HG02852 (cell line): Measurements from ENCODE around the gene ZNF507.

Source experiments
- ATAC-seq: cut with Tn5 transposase; IDR thresholded peaks from one replicate; pipeline ENCODE4 v1.9.1; 2021; ENCODE audit warnings: mild to moderate bottlenecking, moderate library complexity; ENCODE audit not compliant: unreplicated experiment

ZNF507 gene

DNA sequence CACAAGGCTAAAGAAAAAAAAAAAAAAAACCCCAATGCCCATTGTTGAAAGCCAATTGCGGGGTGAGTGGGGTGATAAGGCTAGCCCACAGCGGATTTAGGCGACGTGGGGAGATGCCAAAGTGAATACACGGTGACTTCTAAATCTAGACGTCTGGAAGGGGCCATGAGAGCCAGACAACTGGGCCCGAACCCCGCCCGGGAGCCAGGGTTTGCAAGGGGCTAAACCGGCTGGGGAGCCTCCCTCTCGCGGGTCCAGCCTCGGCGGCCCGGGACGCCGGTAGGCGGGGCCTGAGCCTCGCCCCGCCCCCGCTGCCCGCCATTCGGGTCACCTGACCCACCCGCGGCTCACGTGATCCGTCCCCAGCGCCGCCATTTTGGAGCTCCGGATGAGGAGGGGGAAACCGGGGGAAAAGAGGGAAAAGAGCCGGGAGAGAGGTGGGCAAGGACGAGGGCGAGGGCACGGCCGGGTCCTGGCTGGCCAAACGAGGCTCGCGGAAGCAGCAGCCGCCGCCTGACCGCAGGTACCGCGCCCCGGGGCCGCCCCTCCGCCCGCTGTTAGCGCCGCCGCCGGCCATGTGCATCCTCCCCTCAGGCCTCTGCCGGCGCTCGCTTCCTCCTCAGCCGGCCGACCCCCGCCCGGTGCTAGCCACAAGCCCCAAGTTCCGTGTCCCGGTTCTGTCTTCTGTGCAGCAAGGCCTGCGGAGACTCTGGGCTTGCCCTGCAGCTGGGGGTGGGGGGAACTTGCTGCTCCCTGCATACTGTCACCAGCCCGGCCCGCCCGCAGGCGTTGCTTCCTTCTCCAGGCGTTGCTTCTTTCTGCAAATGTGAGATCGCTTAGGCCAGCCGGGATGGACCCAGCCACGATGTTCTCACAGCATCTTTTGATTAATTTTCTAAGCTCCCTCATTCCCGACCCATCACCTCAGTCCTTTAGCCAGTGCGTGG lies at the start of gene ZNF507:
Gene ZNF507 (plus strand): TSS at position 350 of the 947 bp plus-strand sequence. CDS start 7,221 bp downstream, outside the sequence.
- peak; percentile 88 for ATAC-seq

- no peak for ATAC-seq
These were observed 48.7 kb upstream of the ZNF507 start for GRCh38 chr19:32296694-32297093.

DNA sequence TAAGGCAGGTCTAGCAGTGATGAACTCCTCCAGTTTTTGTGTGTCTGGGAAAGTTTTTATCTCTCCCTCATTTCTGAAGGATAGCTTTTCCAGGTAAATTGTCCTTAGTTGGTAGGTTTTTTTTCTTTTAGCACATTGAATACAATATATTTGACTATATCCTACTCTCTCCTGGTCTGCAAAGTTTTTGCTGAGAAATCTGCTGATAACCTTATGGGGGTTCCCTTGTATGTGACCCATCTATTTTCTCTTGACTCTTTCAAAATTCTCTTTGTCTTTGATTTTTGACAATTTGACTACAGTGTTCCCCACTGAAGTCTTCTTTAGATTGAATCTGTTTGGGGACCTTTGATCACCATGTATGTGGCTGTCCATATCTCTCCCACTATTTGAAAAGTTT lies 42.6 kb upstream of the ZNF507 start:
- no peak for ATAC-seq

GRCh38 chr19:32303193-32303592 lies 42.2 kb upstream of the ZNF507 start:
- ATAC-seq, result no peak

DNA sequence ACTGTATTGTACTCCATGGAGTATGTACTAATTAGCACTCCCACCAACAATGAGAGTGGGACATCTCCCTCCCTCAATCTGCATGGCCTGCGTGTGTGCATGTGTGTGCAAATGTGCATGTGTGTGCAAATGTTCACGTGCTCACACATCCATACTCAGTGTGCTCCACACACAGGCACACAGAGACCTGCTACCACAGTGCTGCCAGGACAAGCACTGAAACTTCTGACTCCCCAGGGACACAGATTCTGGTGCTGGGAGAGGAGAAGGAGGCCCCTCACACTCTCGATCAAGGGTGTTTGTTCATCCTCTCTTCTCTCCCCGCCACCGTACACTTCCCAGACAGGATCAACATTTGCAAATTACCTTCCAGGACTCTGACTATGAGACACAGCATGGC lies 37.8 kb upstream of the ZNF507 start:
- no peak for ATAC-seq

DNA sequence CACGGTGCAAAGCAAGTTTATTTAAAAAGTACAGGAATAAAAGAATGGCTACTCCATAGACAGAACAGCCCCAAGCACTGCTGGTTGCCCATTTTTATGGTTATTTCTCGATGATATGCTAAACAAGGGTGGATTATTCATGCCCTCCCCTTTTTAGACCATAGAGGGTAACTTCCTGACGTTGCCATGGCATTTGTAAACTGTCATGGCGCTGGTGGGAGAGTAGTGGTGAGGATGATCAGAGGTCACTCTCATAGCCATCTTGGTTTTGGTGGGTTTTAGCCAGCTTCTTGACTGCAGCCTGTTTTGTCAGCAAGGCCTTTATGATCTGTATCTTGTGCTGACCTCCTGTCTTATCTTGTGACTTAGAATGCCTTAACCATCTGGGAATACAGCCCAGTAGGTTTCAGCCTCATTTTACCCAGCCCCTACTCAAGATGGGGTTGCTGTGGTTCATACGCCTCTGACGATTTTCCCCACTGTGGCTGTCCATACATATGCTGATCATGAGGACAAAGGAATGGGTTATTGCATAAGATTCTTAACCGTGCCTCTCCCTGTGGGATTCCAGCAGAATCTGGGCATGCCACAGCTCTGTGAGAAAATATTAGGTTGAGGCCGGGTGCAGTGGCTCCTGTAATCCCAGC lies 36.9 kb upstream of the ZNF507 start:
- ATAC-seq, result no peak

GRCh38 chr19:32309711-32310390 lies 35.6 kb upstream of the ZNF507 start:
- ATAC-seq, result no peak

DNA sequence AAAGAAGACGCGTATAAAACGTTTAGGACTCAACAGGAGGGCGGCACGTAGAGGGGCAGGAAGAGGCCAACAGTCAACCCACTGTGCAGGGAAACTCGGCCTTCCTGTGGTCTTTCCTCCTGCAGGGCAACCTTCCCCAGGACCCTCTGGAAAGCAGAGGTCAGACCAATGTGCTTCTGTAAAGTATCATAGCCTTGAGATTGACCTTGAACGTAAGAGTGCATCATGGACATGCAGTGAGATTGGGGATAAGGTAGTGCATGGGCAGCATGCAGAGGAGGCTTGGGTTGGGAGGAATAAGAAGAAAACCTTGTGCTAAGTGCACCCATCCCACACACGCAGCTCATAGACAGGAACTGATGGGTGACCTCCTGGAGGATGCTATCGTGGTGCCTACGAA lies 34.0 kb upstream of the ZNF507 start:
- no peak for ATAC-seq

- ATAC-seq, result no peak
These were observed 31.7 kb upstream of the ZNF507 start for GRCh38 chr19:32313569-32314265.

- ATAC-seq, result no peak
These were observed 29.4 kb upstream of the ZNF507 start for GRCh38 chr19:32316034-32316433.

DNA sequence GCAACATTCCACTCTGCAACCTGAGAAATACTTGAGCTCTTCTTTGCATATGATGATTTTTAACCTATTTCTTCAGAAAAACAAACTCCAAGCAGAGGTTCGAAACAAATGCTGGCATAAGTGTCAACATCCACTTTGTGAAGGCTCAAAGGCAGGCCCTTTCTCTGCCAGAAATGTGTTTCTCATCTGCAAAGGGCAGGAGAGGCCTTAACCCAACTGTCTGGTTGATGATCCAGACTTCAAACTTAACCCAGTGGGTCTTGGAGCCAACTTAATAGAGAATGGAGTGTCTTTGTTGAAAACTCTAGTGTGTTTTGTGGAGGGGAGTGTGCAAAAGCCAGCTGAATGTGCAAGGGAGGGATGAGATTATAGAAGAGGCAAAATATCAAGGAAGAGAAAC lies 28.3 kb upstream of the ZNF507 start:
- no peak for ATAC-seq

- ATAC-seq, result no peak
These were observed 26.4 kb upstream of the ZNF507 start for GRCh38 chr19:32318884-32319520.

DNA sequence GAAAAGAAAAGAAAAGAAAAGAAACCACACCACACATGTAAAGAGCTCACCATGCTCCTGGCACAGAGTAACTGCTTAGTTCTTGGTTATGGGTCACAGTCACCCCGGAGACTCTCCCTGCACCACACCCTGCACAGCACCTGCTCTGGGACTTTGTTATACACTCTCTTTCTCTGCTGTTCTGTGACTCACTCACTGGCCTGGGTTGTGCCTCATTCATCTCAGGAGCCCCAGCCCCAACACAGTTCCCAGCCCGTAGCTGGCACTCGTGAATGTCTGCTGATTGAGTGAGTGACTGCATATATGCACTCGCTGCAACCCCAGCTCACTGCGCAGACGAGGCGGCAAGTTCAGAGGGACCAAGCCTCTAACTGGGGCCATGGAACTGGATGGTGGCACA lies 22.9 kb upstream of the ZNF507 start:
- no peak for ATAC-seq

GRCh38 chr19:32324631-32325285 lies 20.7 kb upstream of the ZNF507 start:
- no peak for ATAC-seq

DNA sequence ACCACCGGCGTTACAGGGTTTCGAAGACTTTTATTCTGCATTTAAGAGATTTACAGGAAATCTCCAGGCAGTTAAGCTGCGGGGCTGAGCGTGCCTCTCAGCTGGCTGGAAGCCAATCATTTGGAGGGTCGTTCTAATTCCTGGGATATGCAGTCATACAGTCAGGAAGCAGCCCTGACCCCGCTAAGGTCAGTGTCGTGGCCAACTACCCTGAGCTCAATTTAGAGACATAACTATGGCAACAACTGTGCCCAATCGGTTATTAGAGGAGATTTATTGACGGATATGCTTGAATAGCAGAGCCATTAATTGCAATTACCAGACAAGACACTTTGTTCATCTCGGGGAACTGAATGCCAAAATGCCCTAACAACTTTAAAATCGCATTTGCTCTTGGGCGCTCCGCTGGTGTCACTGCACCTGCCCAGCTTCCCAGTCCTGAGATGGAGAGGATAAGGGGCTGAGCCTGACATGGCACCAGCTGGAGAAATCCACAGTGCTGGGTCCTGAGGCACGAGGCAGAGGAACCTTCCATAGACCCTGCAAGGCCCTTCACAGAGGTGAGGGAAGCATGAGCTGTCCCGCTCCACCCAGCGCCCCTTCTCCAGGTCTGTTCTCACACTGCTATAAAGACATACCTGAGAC lies 15.1 kb upstream of the ZNF507 start:
- ATAC-seq, result no peak

DNA sequence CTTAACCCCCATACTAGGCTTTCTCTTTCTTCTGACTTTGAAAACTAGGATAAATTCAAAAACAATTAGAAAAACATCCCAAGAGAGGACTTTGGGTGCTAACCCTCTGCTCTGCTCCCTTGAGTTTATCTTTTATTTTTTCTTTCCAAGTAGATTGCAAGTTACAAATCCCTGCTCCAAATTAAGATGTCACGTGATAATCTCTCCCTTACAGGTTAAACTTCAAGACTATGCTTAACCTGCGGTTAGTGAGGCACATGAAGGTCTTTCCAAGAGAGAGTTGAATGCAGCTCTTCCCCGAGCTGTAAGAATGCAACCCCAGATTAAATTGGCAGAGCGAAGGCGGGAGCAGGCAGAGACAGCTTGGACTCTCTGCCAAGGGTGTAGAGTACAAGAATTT lies 12.2 kb upstream of the ZNF507 start:
- ATAC-seq, result no peak

DNA sequence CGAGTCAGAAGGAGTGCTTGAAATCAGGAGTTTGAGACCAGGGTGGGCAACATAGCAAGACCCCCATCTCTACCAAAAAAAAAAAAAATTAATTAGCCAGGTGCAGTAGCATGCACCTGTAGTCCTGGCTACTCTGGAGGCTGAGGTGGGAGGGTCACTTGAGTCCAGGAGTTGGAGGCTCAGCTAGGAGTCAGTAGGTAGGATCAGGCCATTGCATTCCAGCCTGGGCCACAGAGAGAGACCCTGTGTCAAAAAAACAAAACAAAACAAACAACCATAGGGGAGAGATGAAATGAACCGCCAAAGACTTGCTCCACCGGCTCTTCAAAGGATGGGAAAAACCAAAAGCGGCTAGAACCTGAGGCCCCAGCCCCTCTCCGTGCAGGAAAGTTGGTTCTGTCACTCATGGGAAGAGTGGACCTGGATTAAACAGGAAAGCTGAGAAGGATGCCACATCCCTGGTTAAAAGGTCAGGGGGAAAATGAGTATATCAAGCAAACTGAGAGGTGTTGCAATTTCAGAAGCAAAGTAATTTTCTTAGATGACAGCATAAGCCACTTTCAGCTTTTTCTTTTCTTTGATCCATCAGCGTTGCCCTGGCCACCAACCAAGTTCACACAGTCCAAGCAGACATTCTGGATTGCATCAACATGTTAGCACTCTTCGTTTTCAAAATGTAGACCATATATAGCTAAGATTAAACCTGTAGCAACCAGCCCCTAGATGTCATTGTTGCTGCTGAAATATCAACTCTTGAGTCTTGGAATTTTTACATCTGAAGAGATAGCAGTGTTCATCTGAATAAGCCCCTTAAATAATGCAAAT lies 8.9 kb upstream of the ZNF507 start:
- ATAC-seq, result no peak

DNA sequence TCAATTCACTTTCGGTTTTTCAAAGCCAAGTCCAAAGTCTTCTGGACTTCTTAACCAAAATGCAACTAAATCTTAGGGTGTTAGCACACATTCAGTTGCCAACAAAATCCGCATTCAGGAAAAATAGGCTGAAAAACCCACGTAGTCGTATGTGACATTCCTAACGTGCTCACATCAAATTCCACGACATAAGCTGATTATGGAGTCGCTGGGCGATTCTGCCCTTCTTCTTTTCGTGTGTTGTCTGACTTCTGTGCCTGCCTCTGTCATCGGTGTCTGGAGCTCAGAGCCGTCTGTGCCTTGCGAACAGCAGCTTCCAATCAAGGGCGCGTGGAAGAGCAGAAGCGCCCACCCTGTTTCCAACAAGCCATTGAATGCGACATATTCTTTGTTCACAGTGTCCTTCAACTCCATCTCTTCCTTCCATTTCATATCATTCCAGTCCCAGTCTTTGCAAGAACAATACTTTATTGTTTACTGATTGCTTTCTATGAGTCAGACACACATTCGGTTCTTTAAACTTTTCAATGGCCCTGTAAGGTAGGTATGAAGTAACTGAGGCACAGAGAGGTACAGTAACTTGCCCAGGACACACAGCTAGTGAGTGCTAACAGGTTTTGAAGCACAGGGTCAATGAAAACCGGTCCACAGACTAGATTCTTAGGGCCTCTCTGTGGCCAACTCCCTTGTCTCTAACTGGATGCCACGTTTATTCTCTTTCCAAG lies 8.2 kb upstream of the ZNF507 start:
- no peak for ATAC-seq
